Measurements from ENCODE around the gene LDLRAD4.

DNA sequence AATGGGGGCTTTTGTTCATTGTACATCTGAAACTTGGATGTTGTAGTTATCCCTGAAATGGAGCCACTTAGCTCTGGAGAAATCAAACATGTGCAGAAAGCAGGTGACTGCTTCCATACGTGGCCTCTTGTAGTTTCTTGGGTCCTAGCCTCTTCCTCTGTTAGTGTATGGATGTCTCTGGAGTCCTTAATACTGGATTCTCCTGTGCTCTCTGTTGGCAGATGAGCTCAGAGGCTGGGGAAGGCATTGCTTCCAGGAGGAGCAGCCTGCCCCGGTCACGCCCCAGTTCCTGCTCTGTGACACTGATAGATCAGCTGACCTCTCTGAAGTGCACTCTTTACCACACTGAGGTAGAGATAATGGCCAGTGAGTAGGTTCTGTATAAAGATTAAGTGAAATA, 176.2 kb downstream of the LDLRAD4 start:
- TF ChIP-seq, protein P1, sequence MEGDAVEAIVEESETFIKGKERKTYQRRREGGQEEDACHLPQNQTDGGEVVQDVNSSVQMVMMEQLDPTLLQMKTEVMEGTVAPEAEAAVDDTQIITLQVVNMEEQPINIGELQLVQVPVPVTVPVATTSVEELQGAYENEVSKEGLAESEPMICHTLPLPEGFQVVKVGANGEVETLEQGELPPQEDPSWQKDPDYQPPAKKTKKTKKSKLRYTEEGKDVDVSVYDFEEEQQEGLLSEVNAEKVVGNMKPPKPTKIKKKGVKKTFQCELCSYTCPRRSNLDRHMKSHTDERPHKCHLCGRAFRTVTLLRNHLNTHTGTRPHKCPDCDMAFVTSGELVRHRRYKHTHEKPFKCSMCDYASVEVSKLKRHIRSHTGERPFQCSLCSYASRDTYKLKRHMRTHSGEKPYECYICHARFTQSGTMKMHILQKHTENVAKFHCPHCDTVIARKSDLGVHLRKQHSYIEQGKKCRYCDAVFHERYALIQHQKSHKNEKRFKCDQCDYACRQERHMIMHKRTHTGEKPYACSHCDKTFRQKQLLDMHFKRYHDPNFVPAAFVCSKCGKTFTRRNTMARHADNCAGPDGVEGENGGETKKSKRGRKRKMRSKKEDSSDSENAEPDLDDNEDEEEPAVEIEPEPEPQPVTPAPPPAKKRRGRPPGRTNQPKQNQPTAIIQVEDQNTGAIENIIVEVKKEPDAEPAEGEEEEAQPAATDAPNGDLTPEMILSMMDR (conservative IDR thresholded peaks at IDR 0.05), result no peak
- TF ChIP-seq EZH2 (IDR thresholded peaks at IDR 0.05; ENCODE audit: low read depth), result no peak

Data from PC-9 (cell line).